ENCODE measurements around the gene EDN2. TPM values are rescaled to one million over a fixed set of nuclear protein-coding genes. Genes with fewer than 3 reads are reported as not detected.

EDN2 gene
- total RNA-seq, 1 experiment from 2014 or later: not detected

GRCh38 chr1:41498391-41498790 lies 13.9 kb upstream of the EDN2 start:
- Histone ChIP-seq H3K4me2 (ENCODE audit: low read depth, low read length, poor library complexity, severe bottlenecking) (no peak overlapping the region), H3K27me3 (ENCODE audit: low read length) (no peaks in the 10 kb centered on the region), H3K4me3 (ENCODE audit: low read length) (no peak overlapping the region), H3K9ac (ENCODE audit: low read length) (no peak overlapping the region), H3K79me2 (ENCODE audit: low read length) (no peaks in the 10 kb centered on the region), H3K4me1 (ENCODE audit: low read length) (peaks cover 3% of the 10 kb centered on the region), H4K20me1 (ENCODE audit: insufficient read depth, low read depth, low read length) (no peaks in the 10 kb centered on the region), H3K36me3 (ENCODE audit: insufficient read depth, low read length) (no peaks in the 10 kb centered on the region), H3K27ac (ENCODE audit: low read length) (no peak overlapping the region), H3K9me3 (ENCODE audit: low read length) (no peaks in the 10 kb centered on the region), H3K9me2 (replicated peaks; ENCODE audit: insufficient read depth, low read length) (no peaks in the 10 kb centered on the region), H2AFZ (ENCODE audit: low read length) (no peak overlapping the region)
- no peak for DNase-seq

DNA sequence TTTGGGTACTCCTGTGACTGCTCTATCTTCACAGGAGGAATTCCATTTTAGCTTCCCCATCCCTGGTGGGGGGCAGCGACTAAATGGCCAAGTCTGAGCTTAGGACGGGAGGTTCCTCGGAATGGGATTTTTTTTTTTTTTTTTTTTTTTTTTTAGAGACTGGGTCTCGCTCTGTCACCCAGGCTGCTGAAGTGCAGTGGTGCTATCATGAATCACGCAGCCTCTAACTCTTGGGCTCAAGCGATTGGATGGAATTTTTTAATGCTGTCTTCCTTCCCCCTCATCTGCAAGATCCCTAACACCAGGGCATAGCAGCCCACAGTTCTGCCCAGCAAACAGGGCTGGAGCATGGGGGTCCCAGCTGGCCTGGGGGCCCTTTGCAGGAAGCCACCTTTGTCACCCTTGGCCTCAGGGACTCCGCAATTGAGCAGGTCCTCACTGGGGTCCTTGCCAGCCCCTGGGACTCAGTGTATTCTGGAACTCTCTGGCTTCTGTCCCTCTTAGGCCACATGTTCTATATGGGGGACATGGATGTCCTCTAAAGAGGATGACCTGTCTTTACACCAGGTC lies 13.1 kb upstream of the EDN2 start:
- Histone ChIP-seq H3K4me1 (ENCODE audit: low read length) (peaks cover 3% of the 10 kb centered on the region), H3K9me2 (replicated peaks; ENCODE audit: insufficient read depth, low read length) (no peaks in the 10 kb centered on the region), H3K4me2 (ENCODE audit: low read depth, low read length, poor library complexity, severe bottlenecking) (no peak overlapping the region), H3K27ac (ENCODE audit: low read length) (no peak overlapping the region), H3K79me2 (ENCODE audit: low read length) (no peaks in the 10 kb centered on the region), H3K27me3 (ENCODE audit: low read length) (no peaks in the 10 kb centered on the region), H3K9me3 (ENCODE audit: low read length) (no peaks in the 10 kb centered on the region), H3K4me3 (ENCODE audit: low read length) (no peak overlapping the region), H4K20me1 (ENCODE audit: insufficient read depth, low read depth, low read length) (no peaks in the 10 kb centered on the region), H3K36me3 (ENCODE audit: insufficient read depth, low read length) (no peaks in the 10 kb centered on the region), H2AFZ (ENCODE audit: low read length) (no peak overlapping the region), H3K9ac (ENCODE audit: low read length) (no peak overlapping the region)
- DNase-seq: no peak

GRCh38 chr1:41497056-41497440 lies 12.6 kb upstream of the EDN2 start:
- Histone ChIP-seq H3K79me2 (ENCODE audit: low read length) (no peaks in the 10 kb centered on the region), H3K9me2 (replicated peaks; ENCODE audit: insufficient read depth, low read length) (no peaks in the 10 kb centered on the region), H2AFZ (ENCODE audit: low read length) (no peak overlapping the region), H3K4me3 (ENCODE audit: low read length) (no peak overlapping the region), H3K9ac (ENCODE audit: low read length) (no peak overlapping the region), H3K36me3 (ENCODE audit: insufficient read depth, low read length) (no peaks in the 10 kb centered on the region), H3K4me2 (ENCODE audit: low read depth, low read length, poor library complexity, severe bottlenecking) (no peak overlapping the region), H3K4me1 (ENCODE audit: low read length) (peaks cover 3% of the 10 kb centered on the region), H3K27ac (ENCODE audit: low read length) (no peak overlapping the region), H4K20me1 (ENCODE audit: insufficient read depth, low read depth, low read length) (no peaks in the 10 kb centered on the region), H3K9me3 (ENCODE audit: low read length) (no peaks in the 10 kb centered on the region), H3K27me3 (ENCODE audit: low read length) (no peaks in the 10 kb centered on the region)
- no peak for DNase-seq

DNA sequence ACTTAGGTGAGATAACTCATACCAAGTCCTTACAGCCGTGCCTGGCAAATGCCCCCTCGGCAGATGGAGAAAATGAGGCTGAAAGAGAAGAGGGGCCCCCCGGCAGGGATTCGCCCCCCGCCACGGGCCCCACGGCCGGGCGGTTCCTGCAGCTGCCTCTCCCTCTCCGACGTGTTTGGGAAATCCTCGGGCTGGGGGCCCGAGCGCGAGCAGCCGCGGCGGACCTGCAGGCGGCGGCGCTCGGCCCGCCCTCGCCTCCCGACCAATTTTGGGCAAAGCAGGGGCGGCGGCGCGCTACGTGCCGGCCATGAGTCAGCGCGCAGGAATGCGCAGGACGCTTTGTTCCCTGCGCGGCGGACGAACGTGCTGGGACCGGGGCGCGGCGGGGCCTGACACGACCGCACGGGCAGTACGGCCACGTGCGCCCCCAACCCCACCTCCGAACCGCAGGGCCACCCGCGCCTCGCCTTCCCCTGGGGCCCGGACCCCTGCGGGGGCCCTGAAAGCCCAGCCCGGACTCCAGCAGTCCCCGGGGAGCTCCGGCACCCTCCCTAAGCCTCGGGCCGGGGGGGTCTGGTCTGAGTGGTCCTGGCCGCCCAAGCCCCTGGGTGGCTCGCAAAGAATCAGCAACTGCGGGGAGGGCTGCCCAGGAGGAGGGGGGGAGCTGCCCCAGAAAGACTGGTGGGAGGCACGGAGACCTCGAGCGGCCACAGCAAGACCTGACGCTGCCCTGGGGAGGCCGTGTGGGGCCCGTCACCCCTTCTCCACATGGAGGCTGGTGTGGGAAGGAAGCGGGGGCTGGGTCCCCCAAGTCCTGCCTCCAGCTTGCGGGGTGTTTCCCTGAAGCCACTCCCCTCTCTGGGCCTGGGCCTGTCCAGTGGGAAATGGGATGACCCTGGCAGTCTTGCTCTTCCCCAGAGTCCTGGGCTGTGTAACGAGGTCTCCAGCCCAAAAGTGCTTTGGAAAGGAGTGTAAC lies 11.9 kb upstream of the EDN2 start:
- Histone ChIP-seq H3K4me3 (ENCODE audit: low read length) (no peak overlapping the region), H3K4me1 (ENCODE audit: low read length) (peaks cover 3% of the 10 kb centered on the region), H3K27ac (ENCODE audit: low read length) (no peak overlapping the region), H3K27me3 (ENCODE audit: low read length) (no peaks in the 10 kb centered on the region), H2AFZ (ENCODE audit: low read length) (no peak overlapping the region), H3K36me3 (ENCODE audit: insufficient read depth, low read length) (no peaks in the 10 kb centered on the region), H3K79me2 (ENCODE audit: low read length) (no peaks in the 10 kb centered on the region), H4K20me1 (ENCODE audit: insufficient read depth, low read depth, low read length) (no peaks in the 10 kb centered on the region), H3K9me2 (replicated peaks; ENCODE audit: insufficient read depth, low read length) (no peaks in the 10 kb centered on the region), H3K9ac (ENCODE audit: low read length) (no peak overlapping the region), H3K9me3 (ENCODE audit: low read length) (no peaks in the 10 kb centered on the region), H3K4me2 (ENCODE audit: low read depth, low read length, poor library complexity, severe bottlenecking) (no peak overlapping the region)
- no peak for DNase-seq

- Histone ChIP-seq H3K4me1 (ENCODE audit: low read length) (peaks cover 3% of the 10 kb centered on the region), H3K9me3 (ENCODE audit: low read length) (no peaks in the 10 kb centered on the region), H3K79me2 (ENCODE audit: low read length) (no peaks in the 10 kb centered on the region), H3K9ac (ENCODE audit: low read length) (no peak overlapping the region), H2AFZ (ENCODE audit: low read length) (no peak overlapping the region), H3K9me2 (replicated peaks; ENCODE audit: insufficient read depth, low read length) (no peaks in the 10 kb centered on the region), H3K27me3 (ENCODE audit: low read length) (no peaks in the 10 kb centered on the region), H3K27ac (ENCODE audit: low read length) (no peak overlapping the region), H3K4me2 (ENCODE audit: low read depth, low read length, poor library complexity, severe bottlenecking) (no peak overlapping the region), H3K36me3 (ENCODE audit: insufficient read depth, low read length) (no peaks in the 10 kb centered on the region), H4K20me1 (ENCODE audit: insufficient read depth, low read depth, low read length) (no peaks in the 10 kb centered on the region), H3K4me3 (ENCODE audit: low read length) (no peak overlapping the region)
- DNase-seq: no peak
These were observed 10.9 kb upstream of the EDN2 start for GRCh38 chr1:41495210-41495948.

DNA sequence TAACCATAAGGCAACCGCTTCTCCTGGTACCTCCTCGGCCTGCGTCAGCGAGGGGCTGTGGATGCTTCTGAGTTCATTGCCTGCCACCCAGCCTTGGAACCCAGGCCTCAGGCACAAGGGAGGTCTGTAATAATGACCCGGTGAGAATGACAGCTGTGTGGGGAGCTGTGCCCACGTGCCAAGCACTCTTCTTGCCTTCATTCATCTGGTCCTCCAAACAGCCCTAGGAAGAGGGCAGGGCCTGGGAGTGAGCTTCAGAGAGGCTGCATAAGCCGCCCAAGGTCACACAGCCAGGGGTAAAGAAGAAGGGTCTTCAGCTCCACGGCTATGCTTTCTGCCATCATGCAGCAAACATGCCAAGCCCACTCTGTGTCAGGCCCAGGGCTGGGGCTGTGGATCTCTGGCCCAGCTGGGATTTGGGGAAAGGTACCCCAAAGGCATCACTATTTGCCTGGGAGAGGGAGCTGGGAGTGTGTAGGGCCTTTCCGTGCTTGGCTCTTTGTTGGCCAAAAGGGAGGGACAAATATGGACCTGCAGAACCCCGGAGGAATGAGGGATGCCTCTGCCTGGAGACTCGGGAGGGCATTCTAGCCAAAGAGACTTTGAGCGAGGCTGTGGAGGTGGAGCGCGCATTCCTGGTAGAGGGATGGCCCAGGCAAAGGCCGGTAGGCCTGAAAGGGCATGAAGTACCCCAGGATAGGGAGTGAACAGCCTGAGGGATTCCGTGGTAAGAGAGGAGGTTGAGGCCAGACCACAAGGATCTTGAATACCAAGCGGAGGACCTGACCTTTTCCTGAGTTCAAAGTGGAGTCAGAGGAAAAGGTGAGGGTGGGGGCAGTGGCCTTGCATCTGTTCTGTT lies 10.1 kb upstream of the EDN2 start:
- no peaks in the 10 kb centered on the region for H3K9me2 ChIP-seq (replicated peaks; ENCODE audit: insufficient read depth, low read length)
- H2AFZ ChIP-seq (ENCODE audit: low read length): no peak overlapping the region
- no peaks in the 10 kb centered on the region for H3K36me3 ChIP-seq (ENCODE audit: insufficient read depth, low read length)
- no peaks in the 10 kb centered on the region for H3K9me3 ChIP-seq (ENCODE audit: low read length)
- H3K27ac ChIP-seq (ENCODE audit: low read length): no peak overlapping the region
- H3K4me3 ChIP-seq (ENCODE audit: low read length): no peak overlapping the region
- peaks cover 3% of the 10 kb centered on the region for H3K4me1 ChIP-seq (ENCODE audit: low read length)
- DNase-seq: no peak
- no peaks in the 10 kb centered on the region for H3K79me2 ChIP-seq (ENCODE audit: low read length)
- no peak overlapping the region for H3K4me2 ChIP-seq (ENCODE audit: low read depth, low read length, poor library complexity, severe bottlenecking)
- no peaks in the 10 kb centered on the region for H3K27me3 ChIP-seq (ENCODE audit: low read length)
- H4K20me1 ChIP-seq (ENCODE audit: insufficient read depth, low read depth, low read length): no peaks in the 10 kb centered on the region
- no peak overlapping the region for H3K9ac ChIP-seq (ENCODE audit: low read length)

- H3K36me3 ChIP-seq (ENCODE audit: insufficient read depth, low read length): no peaks in the 10 kb centered on the region
- no peaks in the 10 kb centered on the region for H3K79me2 ChIP-seq (ENCODE audit: low read length)
- no peak for DNase-seq
- no peaks in the 10 kb centered on the region for H3K9me3 ChIP-seq (ENCODE audit: low read length)
- no peak overlapping the region for H3K4me3 ChIP-seq (ENCODE audit: low read length)
- H3K27ac ChIP-seq (ENCODE audit: low read length): no peak overlapping the region
- H3K9ac ChIP-seq (ENCODE audit: low read length): no peak overlapping the region
- no peaks in the 10 kb centered on the region for H3K27me3 ChIP-seq (ENCODE audit: low read length)
- H2AFZ ChIP-seq (ENCODE audit: low read length): no peak overlapping the region
- no peaks in the 10 kb centered on the region for H4K20me1 ChIP-seq (ENCODE audit: insufficient read depth, low read depth, low read length)
- no peaks in the 10 kb centered on the region for H3K9me2 ChIP-seq (replicated peaks; ENCODE audit: insufficient read depth, low read length)
- peaks cover 3% of the 10 kb centered on the region for H3K4me1 ChIP-seq (ENCODE audit: low read length)
- no peak overlapping the region for H3K4me2 ChIP-seq (ENCODE audit: low read depth, low read length, poor library complexity, severe bottlenecking)
These were observed 9.3 kb upstream of the EDN2 start for GRCh38 chr1:41493626-41494350.
